ENCODE data around the gene COL27A1.

DNA sequence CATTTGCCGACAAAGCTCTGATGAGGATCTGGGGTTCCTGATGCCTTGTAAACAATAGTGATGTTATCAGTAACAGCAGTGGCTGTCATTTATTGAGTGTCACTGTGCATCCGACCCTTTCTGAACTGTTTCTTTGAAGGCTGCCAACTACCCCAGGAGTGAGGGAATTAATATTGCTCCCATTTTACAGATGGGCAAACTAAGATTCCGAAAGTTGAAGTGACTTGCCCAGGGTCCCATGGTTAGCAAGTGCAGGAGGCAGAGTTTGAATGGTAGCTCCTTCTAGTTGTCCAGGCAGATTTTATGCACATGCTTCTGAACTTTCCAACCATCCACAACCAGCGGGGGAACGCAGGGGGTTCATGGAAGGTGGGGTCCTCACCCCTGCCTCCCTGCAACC, 81.9 kb downstream of the COL27A1 start:
- TF ChIP-seq CTCF (IDR thresholded peaks at IDR 0.05) (no peak), FOXM1 (IDR thresholded peaks at IDR 0.05; ENCODE audit: low read depth) (no peak), EZH2phosphoT487 (IDR thresholded peaks at IDR 0.05; ENCODE audit: borderline replicate concordance, low read depth) (no peak), SIN3A (IDR thresholded peaks at IDR 0.05; ENCODE audit: borderline replicate concordance, low read depth, low read length) (no peak), POLR2AphosphoS5 (IDR thresholded peaks at IDR 0.05; ENCODE audit: low read depth, low read length) (no peak), GATA2 (CRISPR knock-in tag; IDR thresholded peaks at IDR 0.05) (no peak), GABPA (IDR thresholded peaks at IDR 0.05; ENCODE audit: low read depth) (no peak), RFX5 (IDR thresholded peaks at IDR 0.05; ENCODE audit: low read length) (no peak)
